Spleen (tissue), 7 donors: ENCODE measurements around the gene RNF26.

Source experiments
- CTCF ChIP-seq, 11 experiments: fragments of 200-600 bp in 7 of 11; fragments of 450-650 bp in 4 of 11; sonication (generic) in 4 of 11; IDR thresholded peaks in 8 of 11; conservative IDR thresholded peaks in 3 of 11; 1 replicate in 7 of 11; 2 replicates in 4 of 11; pipeline versions ENCODE4 v1.4.0 to v1.8.0; 2016 to 2021; ENCODE audit warnings: antibody characterized with exemption in 11 of 11, inconsistent platforms in 4 of 11, mild to moderate bottlenecking in 1 of 11
- POLR2A ChIP-seq, 3 donors: fragments of 450-650 bp; IDR thresholded peaks; one replicate each; pipeline ENCODE4 v1.5.1; 2017; ENCODE audit warnings: antibody characterized with exemption in 3 of 3, mild to moderate bottlenecking in 1 of 3
- POLR2AphosphoS5 ChIP-seq, 3 donors: sonication (generic); formaldehyde crosslinking; IDR thresholded peaks; one replicate each; pipeline ENCODE4 v1.5.1; 2017; ENCODE audit warnings: antibody characterized with exemption in 3 of 3
- donor health status: DM: no; HTN: no; CAD: no; lungs with moderate emphysema.
- donor health status: DM: no; HTN: no; CAD: no.
- donor health status: DM: no; HTN: no; CAD: no.

DNA sequence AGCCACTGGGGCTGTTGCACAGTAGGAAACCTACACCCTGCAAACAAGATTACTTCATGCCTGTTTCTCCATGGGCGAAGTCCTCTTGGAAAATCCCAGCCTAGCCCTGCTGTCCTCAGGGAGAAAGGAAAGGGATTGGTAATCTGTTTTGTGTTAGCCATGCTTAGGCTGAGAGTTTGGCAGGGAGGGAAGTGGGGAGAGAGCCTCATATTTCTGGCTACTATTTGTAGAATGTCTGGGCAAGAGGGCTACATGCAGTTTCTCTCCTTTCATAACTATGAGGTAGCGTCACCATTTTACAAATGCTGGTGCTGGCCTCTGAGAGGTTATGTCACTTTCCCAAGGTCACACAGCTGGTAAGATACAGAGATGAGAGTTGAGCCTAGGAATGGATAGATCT, 12.9 kb downstream of the RNF26 start:
- no peak for TF ChIP-seq CTCF (IDR thresholded peaks at IDR 0.05 in 8 of 11, conservative IDR thresholded peaks at IDR 0.05 in 3 of 11)
- no peak for TF ChIP-seq POLR2A (IDR thresholded peaks at IDR 0.05)
- TF ChIP-seq POLR2AphosphoS5 (IDR thresholded peaks at IDR 0.05), result no peak
